ENCODE results near the gene TLR5.

GRCh38 chr1:223155153-223155552 is 12.1 kb upstream of the TLR5 start:
- TF ChIP-seq CTCF (optimal IDR thresholded peaks at IDR 0.05 in 1 of 3, IDR thresholded peaks at IDR 0.05 in 1 of 3, conservative IDR thresholded peaks at IDR 0.05 in 1 of 3; ENCODE audit: extremely low read depth in 1 of 3, insufficient read depth in 2 of 3, low read length in 3 of 3), result no peak
- no peak for TF ChIP-seq EZH2 (IDR thresholded peaks at IDR 0.05; ENCODE audit: low read length)
